ENCODE measurements around the gene KMO.

The KMO gene

DNA sequence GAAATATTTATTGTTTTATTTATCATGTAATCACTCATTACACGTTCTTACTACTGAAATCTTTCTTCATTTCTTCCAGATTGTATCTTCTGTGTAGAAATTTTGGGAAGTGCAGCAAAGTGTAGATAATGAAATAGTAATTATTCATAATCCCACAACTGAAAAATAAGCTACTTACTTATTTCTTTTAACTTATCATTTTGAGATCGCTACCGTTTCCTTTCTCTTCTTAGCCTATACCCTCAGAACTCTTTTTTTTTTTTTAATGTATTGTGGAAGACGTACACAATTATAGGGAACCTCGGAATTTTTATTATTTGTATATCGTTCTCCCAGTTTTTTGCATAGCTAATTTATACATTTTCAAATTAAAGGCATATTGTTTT, 12.1 kb upstream of the KMO start:
- Histone ChIP-seq H4K20me1 (ENCODE audit: low read depth, low read length) (0 out of 2 replicates have a peak, but pooled peaks cover 7% of the 10 kb centered on the region), H3K9ac (ENCODE audit: low read length) (peak overlapping the region; percentile 73), H3K27me3 (ENCODE audit: low read length) (no peaks in the 10 kb centered on the region), H2AFZ (ENCODE audit: low read depth, low read length, severe bottlenecking) (peak overlapping the region; percentile 98), H3K9me3 (ENCODE audit: insufficient read depth, low read length) (no peaks in the 10 kb centered on the region), H3K36me3 (ENCODE audit: low read length) (0 out of 2 replicates have a peak, but pooled peaks cover 5% of the 10 kb centered on the region), H3K4me3 (ENCODE audit: insufficient read depth, low read length, poor library complexity, severe bottlenecking) (peak overlapping the region; percentile 62), H3K79me2 (ENCODE audit: insufficient read depth, low read length) (peaks cover 30% of the 10 kb centered on the region), H3K9me2 (replicated peaks; ENCODE audit: insufficient read depth, low read length) (no peaks in the 10 kb centered on the region), H3F3A (ENCODE audit: insufficient read depth) (no peaks in the 10 kb centered on the region), H3K27ac (ENCODE audit: low read depth, low read length) (no peak overlapping the region), H3K4me2 (ENCODE audit: low read depth, low read length, poor library complexity, severe bottlenecking) (peak overlapping the region; percentile 95)
- TF ChIP-seq, protein P1, sequence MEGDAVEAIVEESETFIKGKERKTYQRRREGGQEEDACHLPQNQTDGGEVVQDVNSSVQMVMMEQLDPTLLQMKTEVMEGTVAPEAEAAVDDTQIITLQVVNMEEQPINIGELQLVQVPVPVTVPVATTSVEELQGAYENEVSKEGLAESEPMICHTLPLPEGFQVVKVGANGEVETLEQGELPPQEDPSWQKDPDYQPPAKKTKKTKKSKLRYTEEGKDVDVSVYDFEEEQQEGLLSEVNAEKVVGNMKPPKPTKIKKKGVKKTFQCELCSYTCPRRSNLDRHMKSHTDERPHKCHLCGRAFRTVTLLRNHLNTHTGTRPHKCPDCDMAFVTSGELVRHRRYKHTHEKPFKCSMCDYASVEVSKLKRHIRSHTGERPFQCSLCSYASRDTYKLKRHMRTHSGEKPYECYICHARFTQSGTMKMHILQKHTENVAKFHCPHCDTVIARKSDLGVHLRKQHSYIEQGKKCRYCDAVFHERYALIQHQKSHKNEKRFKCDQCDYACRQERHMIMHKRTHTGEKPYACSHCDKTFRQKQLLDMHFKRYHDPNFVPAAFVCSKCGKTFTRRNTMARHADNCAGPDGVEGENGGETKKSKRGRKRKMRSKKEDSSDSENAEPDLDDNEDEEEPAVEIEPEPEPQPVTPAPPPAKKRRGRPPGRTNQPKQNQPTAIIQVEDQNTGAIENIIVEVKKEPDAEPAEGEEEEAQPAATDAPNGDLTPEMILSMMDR (IDR thresholded peaks at IDR 0.05; ENCODE audit: insufficient read depth, low read length, poor library complexity, severe bottlenecking): no peak
- TF ChIP-seq EZH2phosphoT487 (conservative IDR thresholded peaks at IDR 0.05; ENCODE audit: low read length): no peak

GRCh38 chr1:241521718-241522117, 10.5 kb upstream of the KMO start:
- Histone ChIP-seq H3K4me3 (ENCODE audit: insufficient read depth, low read length, poor library complexity, severe bottlenecking) (no peak overlapping the region), H3K9me2 (replicated peaks; ENCODE audit: insufficient read depth, low read length) (no peaks in the 10 kb centered on the region), H3K27me3 (ENCODE audit: low read length) (no peaks in the 10 kb centered on the region), H3K4me2 (ENCODE audit: low read depth, low read length, poor library complexity, severe bottlenecking) (no peak overlapping the region), H3K79me2 (ENCODE audit: insufficient read depth, low read length) (peaks cover 25% of the 10 kb centered on the region), H3K27ac (ENCODE audit: low read depth, low read length) (no peak overlapping the region), H3F3A (ENCODE audit: insufficient read depth) (no peaks in the 10 kb centered on the region), H3K36me3 (ENCODE audit: low read length) (no peaks in the 10 kb centered on the region), H3K9ac (ENCODE audit: low read length) (no peak overlapping the region), H4K20me1 (ENCODE audit: low read depth, low read length) (0 out of 2 replicates have a peak, but pooled peaks cover 7% of the 10 kb centered on the region), H3K9me3 (ENCODE audit: insufficient read depth, low read length) (no peaks in the 10 kb centered on the region), H2AFZ (ENCODE audit: low read depth, low read length, severe bottlenecking) (no peak overlapping the region)
- TF ChIP-seq, protein P1 (IDR thresholded peaks at IDR 0.05; ENCODE audit: insufficient read depth, low read length, poor library complexity, severe bottlenecking): no peak

DNA sequence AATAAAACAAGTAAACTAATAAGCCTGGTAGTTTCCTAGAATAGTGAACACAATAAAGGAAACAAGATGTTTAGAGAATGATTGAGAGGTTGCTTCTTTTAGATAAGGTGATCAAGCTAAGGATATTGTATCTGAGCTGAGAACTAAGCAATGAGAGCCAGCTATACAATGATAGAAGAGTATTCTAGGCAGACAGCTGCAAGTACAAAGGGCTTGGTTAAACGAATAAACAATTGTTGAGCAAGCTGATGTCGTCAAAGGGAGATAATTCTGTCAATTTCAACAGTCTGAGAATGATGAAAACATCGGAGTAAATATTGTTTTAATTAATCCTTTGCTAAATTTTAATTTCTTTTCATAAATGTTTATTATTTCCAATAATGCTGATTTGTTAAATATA, 7.2 kb upstream of the KMO start:
- Histone ChIP-seq H3K4me2 (ENCODE audit: low read depth, low read length, poor library complexity, severe bottlenecking) (no peak overlapping the region), H3F3A (ENCODE audit: insufficient read depth) (no peaks in the 10 kb centered on the region), H3K9ac (ENCODE audit: low read length) (no peak overlapping the region), H3K79me2 (ENCODE audit: insufficient read depth, low read length) (no peaks in the 10 kb centered on the region), H3K36me3 (ENCODE audit: low read length) (no peaks in the 10 kb centered on the region), H3K9me3 (ENCODE audit: insufficient read depth, low read length) (no peaks in the 10 kb centered on the region), H3K27me3 (ENCODE audit: low read length) (no peaks in the 10 kb centered on the region), H3K9me2 (replicated peaks; ENCODE audit: insufficient read depth, low read length) (no peaks in the 10 kb centered on the region), H3K27ac (ENCODE audit: low read depth, low read length) (no peak overlapping the region), H4K20me1 (ENCODE audit: low read depth, low read length) (no peaks in the 10 kb centered on the region), H2AFZ (ENCODE audit: low read depth, low read length, severe bottlenecking) (no peak overlapping the region), H3K4me3 (ENCODE audit: insufficient read depth, low read length, poor library complexity, severe bottlenecking) (no peak overlapping the region)
- TF ChIP-seq, protein P1 (IDR thresholded peaks at IDR 0.05; ENCODE audit: insufficient read depth, low read length, poor library complexity, severe bottlenecking): no peak
- TF ChIP-seq EZH2phosphoT487 (conservative IDR thresholded peaks at IDR 0.05; ENCODE audit: low read length): no peak

All from SU-DHL-6 (cell line).